Lower leg skin (tissue), 4 donors: ENCODE data around the gene ERMP1. TPM values are rescaled to one million over a fixed set of nuclear protein-coding genes. Genes with fewer than 3 reads are reported as not detected.

Experiments used
- DNase-seq, 2 donors: peaks; one replicate each; pipeline ENCODE4 v3.0.0-alpha.2; 2019; ENCODE audit warnings: low spot score in 2 of 2
- H3K4me3 ChIP-seq: fragments of 200-600 bp; sonication (generic); 2 replicates; pipeline ENCODE4 v1.5.1; 2017; ENCODE audit warnings: mild to moderate bottlenecking, low read depth; ENCODE audit not compliant: poor library complexity, severe bottlenecking
- POLR2A ChIP-seq, 2 donors: fragments of 450-650 bp; IDR thresholded peaks; one replicate each; pipeline ENCODE4 v1.6.1; 2016 to 2017; ENCODE audit warnings: antibody characterized with exemption in 2 of 2, mild to moderate bottlenecking in 1 of 2, moderate library complexity in 1 of 2
- WGBS, 2 donors: methylation state at CpG; one replicate each; pipeline ENCODE4 v1.1.5; 2018; 5-methylcytosine and 5-hydroxymethylcytosine counted together
- intact Hi-C: fragments of 100-400 bp; cut with DNase I; formaldehyde crosslinking; loops from one replicate; pipeline ENCODE4 v1.15.0; 2023; ENCODE audit warnings: low total_unique reads
- total RNA-seq, 4 donors: library from RNA; depleted of rRNA; stranded (reverse); fragments of >200 nt; gene quantifications; one replicate each; pipeline ENCODE4 v1.1.0, GENCODE V29; 2016
- TF ChIP-seq, protein P1 (sequence below), 3 donors: fragments of 450-650 bp; IDR thresholded peaks; one replicate each; pipeline ENCODE4 v1.5.1; 2016; ENCODE audit warnings: antibody characterized with exemption in 3 of 3, mild to moderate bottlenecking in 3 of 3, moderate library complexity in 2 of 3

Gene ERMP1
- total RNA-seq, 4 donors from 2014 or later, result 16.4 to 24.6 (median 21.7) TPM

- intact Hi-C loops, result no loop called here
- no peak overlapping the region for H3K4me3 ChIP-seq
- no peak for DNase-seq
- no peak for TF ChIP-seq POLR2A (IDR thresholded peaks at IDR 0.05)
- TF ChIP-seq, protein P1, sequence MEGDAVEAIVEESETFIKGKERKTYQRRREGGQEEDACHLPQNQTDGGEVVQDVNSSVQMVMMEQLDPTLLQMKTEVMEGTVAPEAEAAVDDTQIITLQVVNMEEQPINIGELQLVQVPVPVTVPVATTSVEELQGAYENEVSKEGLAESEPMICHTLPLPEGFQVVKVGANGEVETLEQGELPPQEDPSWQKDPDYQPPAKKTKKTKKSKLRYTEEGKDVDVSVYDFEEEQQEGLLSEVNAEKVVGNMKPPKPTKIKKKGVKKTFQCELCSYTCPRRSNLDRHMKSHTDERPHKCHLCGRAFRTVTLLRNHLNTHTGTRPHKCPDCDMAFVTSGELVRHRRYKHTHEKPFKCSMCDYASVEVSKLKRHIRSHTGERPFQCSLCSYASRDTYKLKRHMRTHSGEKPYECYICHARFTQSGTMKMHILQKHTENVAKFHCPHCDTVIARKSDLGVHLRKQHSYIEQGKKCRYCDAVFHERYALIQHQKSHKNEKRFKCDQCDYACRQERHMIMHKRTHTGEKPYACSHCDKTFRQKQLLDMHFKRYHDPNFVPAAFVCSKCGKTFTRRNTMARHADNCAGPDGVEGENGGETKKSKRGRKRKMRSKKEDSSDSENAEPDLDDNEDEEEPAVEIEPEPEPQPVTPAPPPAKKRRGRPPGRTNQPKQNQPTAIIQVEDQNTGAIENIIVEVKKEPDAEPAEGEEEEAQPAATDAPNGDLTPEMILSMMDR (IDR thresholded peaks at IDR 0.05), result no peak
- WGBS, 2 donors, result 88% methylated on average over 2 of the region's 2 CpGs
Observed at GRCh38 chr9:5874048-5874447, 41.1 kb upstream of the ERMP1 start.

- DNase-seq, result peak in 1 of 2 donors; percentile 18
- TF ChIP-seq, protein P1 (IDR thresholded peaks at IDR 0.05), result no peak
- TF ChIP-seq POLR2A (IDR thresholded peaks at IDR 0.05), result no peak
- no peak overlapping the region for H3K4me3 ChIP-seq
- intact Hi-C loops, result no loop called here
- WGBS, 2 donors, result 92 to 97% methylated on average over 5 of the region's 5 CpGs
Observed at GRCh38 chr9:5873439-5873838, 40.5 kb upstream of the ERMP1 start.

GRCh38 chr9:5872511-5872910 lies 39.6 kb upstream of the ERMP1 start:
- DNase-seq, result no peak
- intact Hi-C loops, result no loop called here
- WGBS, 2 donors, result 71 to 89% methylated on average over 4 of the region's 4 CpGs
- TF ChIP-seq POLR2A (IDR thresholded peaks at IDR 0.05), result no peak
- TF ChIP-seq, protein P1 (IDR thresholded peaks at IDR 0.05), result no peak
- H3K4me3 ChIP-seq, result no peak overlapping the region

GRCh38 chr9:5871785-5872184 lies 38.9 kb upstream of the ERMP1 start:
- DNase-seq, result no peak
- WGBS, 2 donors, result 42 to 45% methylated on average over 2 of the region's 2 CpGs
- no peak overlapping the region for H3K4me3 ChIP-seq
- intact Hi-C loops, result no loop called here
- TF ChIP-seq, protein P1 (IDR thresholded peaks at IDR 0.05), result no peak
- no peak for TF ChIP-seq POLR2A (IDR thresholded peaks at IDR 0.05)

DNA sequence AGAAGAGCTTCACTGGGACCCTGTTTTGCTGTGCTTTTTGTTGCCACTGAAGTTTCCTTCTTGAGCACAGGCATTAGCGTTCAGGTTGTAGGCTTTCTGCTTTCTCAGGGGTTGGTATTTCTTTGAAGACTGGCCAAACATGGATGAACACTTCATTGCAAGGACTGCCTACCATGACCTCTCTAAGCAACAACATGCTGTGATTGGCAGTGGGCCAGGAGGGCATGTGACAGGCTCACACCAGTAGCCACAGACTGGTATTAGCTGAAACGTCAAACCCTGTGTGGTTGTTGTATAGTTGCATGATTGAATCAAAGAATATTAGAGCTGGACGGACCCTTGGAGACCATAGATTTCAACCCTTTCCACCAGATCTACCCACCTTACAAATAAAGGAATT lies 37.8 kb upstream of the ERMP1 start:
- intact Hi-C loops, result no loop called here
- H3K4me3 ChIP-seq, result no peak overlapping the region
- peak in 1 of 2 donors; percentile 81 for DNase-seq
- TF ChIP-seq, protein P1 (IDR thresholded peaks at IDR 0.05), result no peak
- TF ChIP-seq POLR2A (IDR thresholded peaks at IDR 0.05), result no peak
- 81 to 85% methylated on average over 3 of the region's 3 CpGs for WGBS, 2 donors

DNA sequence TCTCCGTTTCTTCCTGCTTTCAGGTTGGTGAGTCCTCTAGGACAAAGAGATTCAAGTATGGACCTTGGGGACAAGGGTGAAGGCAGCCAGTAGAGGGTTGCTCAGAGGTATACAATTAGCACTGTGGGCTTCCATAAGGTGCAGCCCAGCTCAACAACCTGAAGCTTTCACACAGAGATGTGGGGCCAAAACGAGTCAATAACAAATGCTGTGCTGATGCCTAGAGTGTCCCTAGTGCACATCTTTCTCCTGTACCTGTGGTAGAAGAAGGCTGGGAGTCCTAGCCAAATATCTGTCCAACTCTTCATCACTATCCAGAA lies 37.1 kb upstream of the ERMP1 start:
- no peak overlapping the region for H3K4me3 ChIP-seq
- intact Hi-C loops, result no loop called here
- 69 to 83% methylated on average over 2 of the region's 2 CpGs for WGBS, 2 donors
- peak in 1 of 2 donors; percentile 14 for DNase-seq
- TF ChIP-seq POLR2A (IDR thresholded peaks at IDR 0.05), result no peak
- TF ChIP-seq, protein P1 (IDR thresholded peaks at IDR 0.05), result no peak
